ENCODE measurements around the gene SLC13A1. TPM values are rescaled to one million over a fixed set of nuclear protein-coding genes. Genes with fewer than 3 reads are reported as not detected.

The SLC13A1 gene
- total RNA-seq, 1 donor from 2014 or later: not detected

DNA sequence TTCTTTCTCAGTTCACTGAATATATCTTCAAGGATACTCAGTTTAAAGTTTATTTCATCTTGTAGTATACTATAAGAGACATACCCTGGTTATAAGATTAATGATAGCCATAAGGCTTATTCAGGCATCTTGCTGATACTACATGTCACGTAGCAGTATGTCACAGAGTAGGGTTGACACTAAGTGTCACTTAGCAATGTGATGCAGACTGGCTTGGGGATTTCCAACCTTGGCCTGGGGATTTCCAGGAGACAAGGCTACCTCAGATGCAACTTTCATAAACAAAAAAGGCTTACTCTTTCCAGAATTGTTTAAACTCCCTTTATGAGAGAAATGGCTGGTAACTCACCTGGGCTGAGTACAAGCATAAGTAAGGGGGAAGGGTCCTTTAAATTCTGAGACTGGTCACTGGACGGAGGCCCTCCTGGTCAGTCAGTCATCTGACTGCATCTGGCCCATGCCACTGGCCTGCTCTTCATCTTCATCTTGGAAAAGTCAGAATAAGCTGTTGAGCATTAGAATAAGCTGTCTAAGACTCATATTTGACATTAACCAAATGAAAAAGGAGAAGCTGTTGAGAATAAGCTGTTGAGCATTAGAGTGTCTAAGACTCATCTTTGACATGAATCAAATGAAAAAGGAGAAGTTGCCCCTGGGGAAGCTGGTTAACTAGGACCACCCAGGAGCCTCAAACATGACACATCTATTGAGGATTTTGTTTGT is 9.5 kb downstream of the SLC13A1 start:
- no peak overlapping the region for H3K4me3 Mint-ChIP-seq (ENCODE audit: unreplicated experiment)
- no peaks in the 10 kb centered on the region for H3K4me1 Mint-ChIP-seq (ENCODE audit: unreplicated experiment)
- DNase-seq (ENCODE audit: low spot score): no peak
- no peak for TF ChIP-seq CTCF (IDR thresholded peaks at IDR 0.05; ENCODE audit: unreplicated experiment)
- no peaks in the 10 kb centered on the region for H3K9me3 Mint-ChIP-seq (ENCODE audit: unreplicated experiment)
- H3K36me3 Mint-ChIP-seq (ENCODE audit: low read depth, unreplicated experiment): no peaks in the 10 kb centered on the region
- H3K27ac Mint-ChIP-seq (ENCODE audit: unreplicated experiment): no peak overlapping the region
- H3K27me3 Mint-ChIP-seq (ENCODE audit: unreplicated experiment): no peaks in the 10 kb centered on the region

GRCh38 chr7:123185756-123186155 is 14.0 kb downstream of the SLC13A1 start:
- H3K4me3 Mint-ChIP-seq (ENCODE audit: unreplicated experiment): no peak overlapping the region
- peaks cover 2% of the 10 kb centered on the region for H3K27me3 Mint-ChIP-seq (ENCODE audit: unreplicated experiment)
- peaks cover 5% of the 10 kb centered on the region for H3K9me3 Mint-ChIP-seq (ENCODE audit: unreplicated experiment)

GRCh38 chr7:123184271-123184670 is 15.5 kb downstream of the SLC13A1 start:
- Mint-ChIP-seq H3K27me3 (ENCODE audit: unreplicated experiment) (peaks cover 2% of the 10 kb centered on the region), H3K36me3 (ENCODE audit: low read depth, unreplicated experiment) (no peaks in the 10 kb centered on the region), H3K9me3 (ENCODE audit: unreplicated experiment) (peaks cover 5% of the 10 kb centered on the region), H3K4me3 (ENCODE audit: unreplicated experiment) (no peak overlapping the region), H3K27ac (ENCODE audit: unreplicated experiment) (no peak overlapping the region), H3K4me1 (ENCODE audit: unreplicated experiment) (no peaks in the 10 kb centered on the region)
- no peak for DNase-seq (ENCODE audit: low spot score)
- TF ChIP-seq CTCF (IDR thresholded peaks at IDR 0.05; ENCODE audit: unreplicated experiment): no peak

More at GRCh38 chr7:123185756-123186155, 14.0 kb downstream of the SLC13A1 start:
- Mint-ChIP-seq H3K36me3 (ENCODE audit: low read depth, unreplicated experiment) (no peaks in the 10 kb centered on the region), H3K4me1 (ENCODE audit: unreplicated experiment) (no peaks in the 10 kb centered on the region), H3K27ac (ENCODE audit: unreplicated experiment) (peak overlapping the region; percentile 21)
- TF ChIP-seq CTCF (IDR thresholded peaks at IDR 0.05; ENCODE audit: unreplicated experiment): no peak
- DNase-seq (ENCODE audit: low spot score): no peak

DNA sequence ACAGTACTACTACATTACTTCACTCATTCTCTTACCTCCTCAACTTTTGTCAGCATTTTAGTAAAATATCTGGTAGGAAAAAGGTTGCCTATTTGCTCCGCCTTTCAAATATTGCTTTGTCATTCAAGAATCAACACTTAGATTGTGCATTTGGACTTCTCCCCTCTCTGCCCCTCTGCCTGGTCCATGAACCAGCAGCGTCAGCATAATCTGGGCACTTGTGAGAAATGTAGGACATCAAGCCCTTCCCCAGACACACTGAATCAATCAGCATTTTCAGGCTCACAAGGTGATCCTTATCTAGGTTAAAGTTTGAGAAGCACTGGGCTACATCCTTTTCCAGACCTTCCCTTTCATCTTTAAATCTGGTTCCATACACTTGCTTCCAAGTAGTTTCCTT is 16.3 kb downstream of the SLC13A1 start:
- Mint-ChIP-seq H3K27me3 (ENCODE audit: unreplicated experiment) (peaks cover 2% of the 10 kb centered on the region), H3K27ac (ENCODE audit: unreplicated experiment) (no peak overlapping the region), H3K36me3 (ENCODE audit: low read depth, unreplicated experiment) (no peaks in the 10 kb centered on the region), H3K9me3 (ENCODE audit: unreplicated experiment) (peaks cover 5% of the 10 kb centered on the region), H3K4me1 (ENCODE audit: unreplicated experiment) (no peaks in the 10 kb centered on the region), H3K4me3 (ENCODE audit: unreplicated experiment) (no peak overlapping the region)
- no peak for DNase-seq (ENCODE audit: low spot score)
- no peak for TF ChIP-seq CTCF (IDR thresholded peaks at IDR 0.05; ENCODE audit: unreplicated experiment)

GRCh38 chr7:123177442-123177841 is 22.3 kb downstream of the SLC13A1 start:
- no peak for TF ChIP-seq CTCF (IDR thresholded peaks at IDR 0.05; ENCODE audit: unreplicated experiment)
- H3K27ac Mint-ChIP-seq (ENCODE audit: unreplicated experiment): no peak overlapping the region
- H3K4me1 Mint-ChIP-seq (ENCODE audit: unreplicated experiment): no peaks in the 10 kb centered on the region
- H3K9me3 Mint-ChIP-seq (ENCODE audit: unreplicated experiment): no peaks in the 10 kb centered on the region
- H3K27me3 Mint-ChIP-seq (ENCODE audit: unreplicated experiment): no peaks in the 10 kb centered on the region
- H3K4me3 Mint-ChIP-seq (ENCODE audit: unreplicated experiment): no peak overlapping the region
- DNase-seq (ENCODE audit: low spot score): no peak
- no peaks in the 10 kb centered on the region for H3K36me3 Mint-ChIP-seq (ENCODE audit: low read depth, unreplicated experiment)

Measured in endothelial cell (in vitro differentiated cells).